GM12892 (cell line): ENCODE results near the gene MUC7.

Source experiments
- DNase-seq: peaks from one replicate; pipeline ENCODE4 v3.0.0; 2011; ENCODE audit not compliant: insufficient read length
- FAIRE-seq: peaks from 2 replicates; lab custom pipeline; 2011; peaks lifted over from hg19 to GRCh38; lab: Jason Lieb, UNC
- POLR2A ChIP-seq: IDR thresholded peaks from 2 replicates; pipeline ENCODE4 v1.6.1; 2011; ENCODE audit warnings: low read depth, low read length, control low read depth
- POLR2AphosphoS5 ChIP-seq: IDR thresholded peaks from 2 replicates; pipeline ENCODE4 v1.6.1; 2011; ENCODE audit warnings: low read depth, low read length, control low read depth
- TAF1 ChIP-seq: IDR thresholded peaks from 2 replicates; pipeline ENCODE4 v1.6.1; 2011; ENCODE audit warnings: low read depth, mild to moderate bottlenecking, control low read depth, low read length, borderline replicate concordance

MUC7 gene

GRCh38 chr4:70504733-70505132 lies 32.7 kb downstream of the MUC7 start:
- TF ChIP-seq POLR2A (no peak), TAF1 (no peak), POLR2AphosphoS5 (no peak)
- FAIRE-seq: no peak

GRCh38 chr4:70505151-70505748 lies 33.3 kb downstream of the MUC7 start:
- DNase-seq: peak; percentile 6
- FAIRE-seq: peak; percentile 95
- TF ChIP-seq TAF1 (no peak), POLR2A (no peak), POLR2AphosphoS5 (no peak)

More at GRCh38 chr4:70504733-70505132, 32.7 kb downstream of the MUC7 start:
- DNase-seq: no peak

GRCh38 chr4:70508801-70509200 lies 36.8 kb downstream of the MUC7 start:
- DNase-seq (no peak), FAIRE-seq (no peak)
- no peak for TF ChIP-seq POLR2A
- no peak for TF ChIP-seq TAF1
- no peak for TF ChIP-seq POLR2AphosphoS5

- no peak for DNase-seq
- no peak for TF ChIP-seq POLR2AphosphoS5
- TF ChIP-seq POLR2A: no peak
- TF ChIP-seq TAF1: no peak
- FAIRE-seq: no peak
Observed at GRCh38 chr4:70511365-70511764, 39.4 kb downstream of the MUC7 start.

GRCh38 chr4:70515367-70516250 lies 43.6 kb downstream of the MUC7 start:
- FAIRE-seq: no peak
- no peak for DNase-seq
- no peak for TF ChIP-seq POLR2A
- TF ChIP-seq TAF1: no peak
- no peak for TF ChIP-seq POLR2AphosphoS5

GRCh38 chr4:70518269-70518668 lies 46.3 kb downstream of the MUC7 start, which contains the start of gene AMTN:
Gene AMTN, plus strand, starts transcription at chr4:70518569. Its CDS starts 209 bp downstream, at chr4:70518778.
- FAIRE-seq (no peak), DNase-seq (no peak)
- no peak for TF ChIP-seq POLR2AphosphoS5
- no peak for TF ChIP-seq TAF1
- no peak for TF ChIP-seq POLR2A

GRCh38 chr4:70518716-70519115 lies 46.7 kb downstream of the MUC7 start:
- TF ChIP-seq TAF1 (no peak), POLR2AphosphoS5 (no peak), POLR2A (no peak)
- no peak for FAIRE-seq
- no peak for DNase-seq

- DNase-seq (no peak), FAIRE-seq (no peak)
- no peak for TF ChIP-seq POLR2A
- no peak for TF ChIP-seq POLR2AphosphoS5
- TF ChIP-seq TAF1: no peak
Observed at GRCh38 chr4:70522626-70523025, 50.6 kb downstream of the MUC7 start.

- DNase-seq: no peak
- TF ChIP-seq POLR2AphosphoS5 (no peak), POLR2A (no peak), TAF1 (no peak)
- no peak for FAIRE-seq
Observed at GRCh38 chr4:70530997-70531396, 59.0 kb downstream of the MUC7 start.

- no peak for FAIRE-seq
- DNase-seq: no peak
- TF ChIP-seq POLR2A (no peak), POLR2AphosphoS5 (no peak), TAF1 (no peak)
Observed at GRCh38 chr4:70531981-70532380, 60.0 kb downstream of the MUC7 start.
